HG03108 (cell line): ENCODE results near the gene OR5M8.

Experiments used
- ATAC-seq: cut with Tn5 transposase; IDR thresholded peaks from one replicate; pipeline ENCODE4 v1.9.1; 2021; ENCODE audit warnings: moderate library complexity; ENCODE audit not compliant: unreplicated experiment

Gene OR5M8

DNA sequence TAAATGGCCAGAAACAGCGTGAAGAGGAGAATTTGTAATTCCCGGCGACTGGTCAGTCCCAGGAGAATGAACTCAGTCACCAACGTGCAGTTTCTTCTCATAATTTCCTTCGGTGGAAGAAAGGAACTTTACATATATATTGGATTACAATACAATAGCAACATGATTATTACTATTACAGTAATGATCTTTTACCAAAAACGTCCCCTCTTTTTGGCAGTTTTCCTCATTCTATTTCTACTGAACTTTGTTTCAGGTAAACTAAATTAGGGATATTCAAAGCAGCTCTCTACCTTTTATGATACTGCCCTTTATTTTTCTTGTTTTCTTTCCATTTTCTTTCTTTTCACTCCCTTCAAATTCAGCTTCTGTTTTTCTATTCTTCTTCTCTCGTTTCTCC, at the start of gene OR5M8:
OR5M8 (minus strand) TSS at position 101 of the 400 bp plus-strand sequence; CDS start at position 101, 0 bp downstream.
- no peak for ATAC-seq

DNA sequence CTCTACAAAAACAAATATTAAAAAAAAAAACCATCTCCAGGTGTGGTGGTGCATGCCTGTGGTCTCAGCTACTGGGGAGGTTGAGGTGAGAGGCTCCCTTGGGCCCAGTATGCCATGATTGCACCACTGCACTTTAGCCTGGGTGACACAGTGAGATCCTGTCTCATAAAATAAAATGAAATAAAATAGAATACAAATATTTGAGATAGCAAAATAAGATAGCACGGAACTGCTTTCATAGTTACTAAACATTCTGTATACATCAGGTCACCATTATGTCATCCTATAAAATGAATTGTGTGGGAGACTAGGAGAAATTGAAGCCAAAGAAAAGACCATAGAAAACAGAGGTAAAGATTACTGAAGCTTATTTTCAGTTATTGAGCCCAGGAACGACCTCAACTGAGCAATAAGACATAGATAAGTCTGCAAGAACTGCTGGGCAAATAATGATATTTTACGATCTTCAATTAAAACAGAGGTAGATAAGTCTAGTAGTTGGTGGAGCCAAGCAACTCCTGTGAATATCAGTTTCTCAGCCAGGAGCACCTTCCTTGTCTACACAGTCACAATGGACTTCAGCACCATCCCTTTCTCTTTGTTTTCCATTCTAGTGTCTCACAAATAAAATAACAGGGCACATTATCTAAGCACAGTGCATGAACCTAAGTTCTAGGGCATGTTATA, 42.0 kb upstream of the OR5M8 start:
- ATAC-seq: no peak

DNA sequence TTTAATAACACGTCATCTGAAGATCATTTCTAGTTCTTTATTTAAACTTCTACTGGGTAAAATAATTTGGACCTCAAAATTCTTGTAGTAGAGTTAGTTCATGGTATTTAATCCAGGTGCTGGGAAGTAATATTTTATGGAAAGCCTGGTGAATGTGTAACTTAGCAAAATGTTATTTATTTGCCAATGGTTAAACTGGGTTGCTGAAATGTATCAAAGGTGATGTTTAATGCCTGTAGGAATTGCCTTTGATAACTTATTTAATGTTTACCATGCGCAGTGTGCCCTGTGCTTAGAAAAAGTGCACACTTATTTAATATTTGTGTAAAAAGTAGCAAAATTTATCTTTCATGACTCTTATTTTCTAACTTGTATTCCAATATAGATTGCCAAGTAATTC, 40.7 kb upstream of the OR5M8 start:
- ATAC-seq: no peak

DNA sequence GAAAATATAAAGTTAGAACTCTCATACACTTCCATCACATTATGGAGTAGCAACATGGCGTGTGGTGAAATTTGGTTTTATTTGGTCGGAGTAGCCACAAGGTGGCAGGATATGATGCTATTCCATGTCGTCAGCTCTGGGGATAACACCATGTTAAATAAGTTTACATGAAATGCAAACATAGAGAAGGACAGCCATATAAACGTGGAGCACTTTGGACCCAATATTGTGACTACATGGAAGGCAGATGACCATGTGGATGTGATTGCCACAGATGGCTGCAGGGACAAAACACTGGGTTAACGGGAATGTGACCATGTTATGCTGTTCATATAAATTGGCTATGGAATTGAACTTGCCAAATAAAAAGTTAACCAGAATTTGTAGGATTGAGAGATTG, 30.8 kb upstream of the OR5M8 start:
- no peak for ATAC-seq

DNA sequence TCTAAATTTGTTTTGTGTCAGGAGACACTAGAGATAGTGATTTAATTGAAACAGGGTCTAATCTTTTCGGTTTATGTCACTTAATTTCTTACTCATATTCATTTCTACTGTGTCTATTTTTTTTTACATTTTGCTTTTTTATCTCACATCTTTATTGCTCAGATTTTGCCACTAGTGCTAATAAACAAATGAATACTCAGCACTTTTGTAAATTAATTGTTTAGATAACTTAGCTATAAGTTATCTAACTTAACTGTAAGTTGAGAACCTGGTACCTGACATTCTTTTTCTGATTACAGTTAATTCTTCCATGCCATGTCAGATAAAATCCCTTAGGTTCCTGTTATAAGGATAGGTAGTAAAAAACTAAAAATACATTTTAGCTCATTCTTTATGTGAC, 22.1 kb upstream of the OR5M8 start:
- ATAC-seq: no peak

DNA sequence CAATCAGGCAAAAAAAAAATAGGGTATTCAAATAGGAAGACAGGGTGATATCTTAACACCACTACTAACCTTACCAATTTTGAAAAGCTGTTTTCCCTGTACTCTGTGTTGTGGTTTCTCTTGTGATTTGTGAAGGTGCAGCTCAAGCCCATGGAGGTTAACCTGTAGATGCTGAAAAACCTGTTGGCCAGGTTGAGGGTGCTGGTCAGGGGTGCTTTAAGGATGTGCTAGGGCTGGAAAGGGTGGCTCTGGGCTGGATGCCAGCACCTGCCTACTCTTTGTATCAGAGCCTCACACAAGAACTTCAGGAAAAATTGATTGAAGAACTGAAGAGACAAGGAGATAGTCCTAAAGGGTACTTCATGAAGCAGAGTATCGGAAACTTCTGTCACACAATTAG, 18.3 kb upstream of the OR5M8 start:
- no peak for ATAC-seq

DNA sequence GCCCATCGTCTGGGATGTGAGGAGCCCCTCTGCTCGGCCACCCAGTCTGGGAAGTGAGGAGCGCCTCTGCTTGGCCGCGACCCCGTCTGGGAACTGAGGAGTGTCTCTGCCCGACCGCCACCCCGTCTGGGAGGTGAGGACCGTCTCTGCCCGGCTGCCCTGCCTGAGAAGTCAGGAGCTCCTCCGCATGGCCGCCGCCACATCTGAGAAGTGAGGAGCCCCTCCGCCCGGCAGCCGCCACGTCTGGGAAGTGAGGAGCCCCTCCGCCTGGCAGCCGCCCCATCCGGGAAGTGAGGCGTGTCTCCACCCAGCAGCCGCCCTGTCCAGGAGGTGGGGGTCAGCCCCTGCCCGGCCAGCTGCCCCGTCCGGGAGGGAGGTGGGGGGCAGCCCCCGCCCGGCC, 5.8 kb upstream of the OR5M8 start:
- no peak for ATAC-seq

DNA sequence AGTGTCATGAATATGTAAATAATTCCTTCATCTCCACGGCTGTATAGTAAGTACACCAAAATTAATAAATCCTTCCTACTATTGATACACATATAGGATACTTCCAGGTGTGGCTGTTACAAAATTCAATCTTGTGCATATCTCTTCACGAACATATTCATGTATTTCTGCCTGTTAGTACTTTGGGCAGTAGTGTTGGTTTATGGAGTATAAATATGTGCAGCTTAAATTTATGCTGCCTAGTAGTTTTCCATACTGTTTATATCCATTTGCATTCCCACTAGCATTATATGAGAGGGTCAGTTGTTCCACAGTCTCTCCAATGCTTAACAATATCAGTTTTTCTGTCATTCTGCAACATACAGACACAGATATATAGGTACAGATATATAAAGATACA, 3.9 kb upstream of the OR5M8 start:
- no peak for ATAC-seq

DNA sequence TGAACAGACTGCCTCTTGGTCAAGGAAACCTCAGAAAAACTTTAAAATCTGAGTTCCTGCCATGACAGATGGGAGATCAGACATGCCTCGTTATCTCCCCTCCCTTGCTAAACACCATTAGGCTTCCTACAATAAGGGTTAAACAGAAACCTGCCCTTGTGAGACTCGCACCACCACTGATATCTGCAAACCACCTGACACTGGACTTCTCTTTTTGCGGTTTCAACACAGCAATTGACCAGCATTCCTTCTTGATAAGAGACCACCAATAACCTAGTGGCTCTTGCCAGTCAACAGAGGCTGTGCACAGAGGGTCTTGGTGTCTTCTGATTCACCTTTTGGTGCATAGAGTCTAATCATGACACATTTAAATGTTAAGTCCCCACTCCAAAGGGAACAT, 4.4 kb downstream of the OR5M8 start:
- no peak for ATAC-seq

DNA sequence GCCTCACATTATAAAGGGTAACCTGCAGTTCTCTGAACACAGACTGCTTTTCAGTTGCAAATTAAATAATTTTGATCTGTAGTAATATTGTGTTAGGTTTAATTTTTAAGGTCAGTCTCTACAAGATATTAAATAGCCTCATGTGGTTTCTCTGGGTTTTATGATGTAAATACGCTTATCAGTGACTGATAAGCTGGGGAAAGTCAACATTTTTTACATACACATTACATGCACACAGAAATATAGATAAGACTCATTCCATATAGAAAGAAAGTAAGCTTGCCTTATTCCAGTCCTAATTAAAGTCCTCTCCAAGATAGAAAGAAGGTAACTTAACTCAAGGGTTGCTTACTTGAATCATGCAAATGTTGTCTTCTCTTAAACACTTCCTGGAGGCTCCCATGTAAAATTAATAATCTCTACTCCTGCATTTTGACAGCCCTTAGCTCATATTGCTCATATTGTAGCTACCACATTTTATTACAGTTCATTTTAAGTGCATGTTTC, 16.4 kb downstream of the OR5M8 start:
- ATAC-seq: no peak

DNA sequence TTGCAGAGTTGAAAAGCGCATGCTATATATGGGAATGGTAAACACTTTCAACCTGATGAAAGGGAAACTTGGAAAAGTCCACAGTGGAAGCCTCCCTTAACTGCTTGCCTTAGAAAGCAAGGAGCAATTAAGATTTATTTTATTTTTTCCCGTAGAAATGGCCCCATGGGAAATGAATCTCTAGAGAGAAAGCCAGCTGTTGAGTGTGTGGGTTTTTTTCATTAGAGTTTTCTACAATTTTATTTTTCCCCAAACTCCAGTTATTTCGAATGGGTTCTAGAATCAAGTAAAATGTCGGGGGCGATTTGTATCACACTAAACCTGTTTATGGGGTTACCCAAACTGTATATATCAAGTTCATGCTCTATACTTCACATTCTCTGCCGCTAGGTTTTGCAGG, 17.9 kb downstream of the OR5M8 start, which contains the start of gene OR5M3:
OR5M3 (minus strand) TSS at position 101 of the 400 bp plus-strand sequence. CDS start 2,855 bp downstream, outside the sequence.
- no peak for ATAC-seq

DNA sequence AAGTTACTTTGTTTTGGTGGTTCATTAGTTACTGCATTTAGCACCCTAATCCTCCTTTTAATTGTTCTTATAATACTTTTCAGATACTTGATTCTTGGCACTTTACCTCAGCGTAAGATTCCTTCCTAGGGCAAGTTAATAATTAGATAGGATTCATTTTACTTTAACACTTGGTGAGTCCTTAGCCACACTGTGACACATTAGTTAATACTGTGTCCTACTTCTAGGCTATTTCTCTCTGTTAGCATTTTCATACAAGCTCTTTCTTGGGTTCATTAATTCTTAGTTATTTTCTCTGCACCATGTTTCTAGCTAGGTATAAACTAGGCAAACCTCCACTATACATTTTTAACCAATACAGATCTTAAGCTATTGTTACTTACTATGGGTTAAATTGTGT, 34.1 kb downstream of the OR5M8 start:
- ATAC-seq: no peak

DNA sequence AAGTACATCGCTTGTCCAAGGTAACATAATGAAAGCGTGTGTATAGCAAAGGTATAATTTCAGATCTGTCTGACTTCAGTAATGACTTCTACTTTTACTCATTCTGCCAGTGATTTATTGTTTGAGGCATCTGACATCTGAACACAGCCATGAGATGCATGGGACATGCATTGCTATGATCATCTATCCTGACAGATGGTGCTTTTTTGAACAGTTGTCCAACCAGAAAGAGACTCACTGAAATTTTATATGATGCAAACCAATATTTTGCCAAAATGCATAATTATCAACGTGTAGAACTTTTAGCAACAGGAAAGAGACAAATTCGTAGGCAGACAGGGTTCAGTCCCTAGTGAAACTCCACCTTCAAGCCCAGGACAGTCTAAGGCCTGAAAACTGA, 37.6 kb downstream of the OR5M8 start:
- no peak for ATAC-seq
